ENCODE results near the gene VSTM2B.

DNA sequence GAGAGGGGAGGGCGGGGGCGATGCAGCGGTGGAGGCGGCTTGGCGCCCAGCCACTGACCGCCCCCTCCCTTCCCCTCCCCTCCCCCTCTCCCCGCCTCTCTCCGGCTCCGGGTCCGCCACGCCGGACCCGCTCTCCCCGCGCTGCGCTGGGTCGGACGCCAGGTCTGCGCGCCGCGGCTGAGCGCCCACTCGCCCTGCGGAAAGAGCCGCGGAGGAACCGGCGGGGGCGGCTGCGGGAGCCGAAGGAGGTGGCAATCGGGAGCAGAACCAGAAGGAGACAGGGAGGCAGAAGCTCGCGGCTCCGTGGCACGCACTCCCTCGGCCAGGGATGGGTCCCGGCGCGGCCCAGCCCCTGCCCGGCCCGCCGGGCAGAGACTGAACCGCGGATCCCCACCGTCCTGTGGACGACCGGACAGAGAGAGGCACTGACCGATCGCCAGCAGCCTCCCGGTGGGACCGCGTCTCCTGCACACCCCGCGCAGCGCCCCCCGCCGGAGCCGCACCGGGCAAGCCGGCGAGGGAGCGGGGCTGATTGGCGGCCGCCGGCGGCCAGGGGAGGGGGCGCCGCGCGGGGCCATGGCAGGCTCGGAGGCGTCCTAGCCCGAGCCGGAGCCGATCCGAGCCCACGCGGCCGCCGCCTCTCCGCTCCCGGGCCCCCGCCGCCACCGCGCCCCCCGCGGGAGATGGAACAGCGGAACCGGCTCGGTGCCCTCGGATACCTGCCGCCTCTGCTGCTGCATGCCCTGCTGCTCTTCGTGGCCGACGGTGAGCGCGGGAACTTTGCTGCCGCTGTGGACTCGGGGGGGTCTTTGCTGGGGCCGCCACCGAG is at the start of gene VSTM2B:
- TF ChIP-seq, protein P1, sequence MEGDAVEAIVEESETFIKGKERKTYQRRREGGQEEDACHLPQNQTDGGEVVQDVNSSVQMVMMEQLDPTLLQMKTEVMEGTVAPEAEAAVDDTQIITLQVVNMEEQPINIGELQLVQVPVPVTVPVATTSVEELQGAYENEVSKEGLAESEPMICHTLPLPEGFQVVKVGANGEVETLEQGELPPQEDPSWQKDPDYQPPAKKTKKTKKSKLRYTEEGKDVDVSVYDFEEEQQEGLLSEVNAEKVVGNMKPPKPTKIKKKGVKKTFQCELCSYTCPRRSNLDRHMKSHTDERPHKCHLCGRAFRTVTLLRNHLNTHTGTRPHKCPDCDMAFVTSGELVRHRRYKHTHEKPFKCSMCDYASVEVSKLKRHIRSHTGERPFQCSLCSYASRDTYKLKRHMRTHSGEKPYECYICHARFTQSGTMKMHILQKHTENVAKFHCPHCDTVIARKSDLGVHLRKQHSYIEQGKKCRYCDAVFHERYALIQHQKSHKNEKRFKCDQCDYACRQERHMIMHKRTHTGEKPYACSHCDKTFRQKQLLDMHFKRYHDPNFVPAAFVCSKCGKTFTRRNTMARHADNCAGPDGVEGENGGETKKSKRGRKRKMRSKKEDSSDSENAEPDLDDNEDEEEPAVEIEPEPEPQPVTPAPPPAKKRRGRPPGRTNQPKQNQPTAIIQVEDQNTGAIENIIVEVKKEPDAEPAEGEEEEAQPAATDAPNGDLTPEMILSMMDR (IDR thresholded peaks at IDR 0.05; ENCODE audit: low read length): no peak
- TF ChIP-seq EZH2 (optimal IDR thresholded peaks at IDR 0.05; ENCODE audit: low read depth, low read length): no peak
